HepG2 (cell line): ENCODE measurements around the gene TNP2. TPM values are rescaled to one million over a fixed set of nuclear protein-coding genes. Genes with fewer than 3 reads are reported as not detected.
A peak's percentile ranks its signal among the peaks of the same experiment; 100 is the strongest.

Experiments used
- CHD2 ChIP-seq: IDR thresholded peaks from 2 replicates; pipeline ENCODE4 v1.6.1; 2011; ENCODE audit warnings: low read depth, low read length, improper control_type of control experiment
- ESRRA ChIP-seq: sonication (generic); formaldehyde crosslinking; IDR thresholded peaks from 2 replicates; pipeline ENCODE4 v1.5.1; 2020; ENCODE audit warnings: mild to moderate bottlenecking, low read depth, missing genetic modification reagents
- ETV6 ChIP-seq: sonication (generic); formaldehyde crosslinking; conservative IDR thresholded peaks from 2 replicates; pipeline ENCODE4 v1.4.0; 2020; ENCODE audit warnings: missing genetic modification reagents
- GABPB1 ChIP-seq: IDR thresholded peaks from 2 replicates; pipeline ENCODE4 v1.6.1; 2016; ENCODE audit warnings: mild to moderate bottlenecking, missing genetic modification reagents, moderate library complexity, missing compliant biosample characterization
- GLI4 ChIP-seq: sonication (generic); formaldehyde crosslinking; IDR thresholded peaks from 2 replicates; pipeline ENCODE4 v1.5.1; 2020; ENCODE audit warnings: missing genetic modification reagents, mild to moderate bottlenecking, moderate library complexity, borderline replicate concordance
- HNRNPK ChIP-seq: fragments of 200-400 bp; formaldehyde crosslinking; IDR thresholded peaks from 2 replicates; pipeline ENCODE4 v1.6.1; 2018; ENCODE audit warnings: low read length, low read depth, moderate library complexity, mild to moderate bottlenecking; ENCODE audit not compliant: poor library complexity, severe bottlenecking
- SMARCE1 ChIP-seq: fragments of 450-650 bp; IDR thresholded peaks from 2 replicates; pipeline ENCODE4 v1.6.1; 2017; ENCODE audit warnings: borderline replicate concordance
- ZNF335 ChIP-seq: sonication (generic); formaldehyde crosslinking; IDR thresholded peaks from 2 replicates; pipeline ENCODE4 v1.4.0; 2020; ENCODE audit warnings: missing genetic modification reagents
- ZNF350 ChIP-seq: sonication (generic); formaldehyde crosslinking; IDR thresholded peaks from 2 replicates; pipeline ENCODE4 v1.4.0; 2020; ENCODE audit warnings: mild to moderate bottlenecking, low read depth, missing genetic modification reagents, borderline replicate concordance
- ZNF562 ChIP-seq: sonication (generic); formaldehyde crosslinking; IDR thresholded peaks from 2 replicates; pipeline ENCODE4 v1.8.0; 2022; ENCODE audit warnings: missing genetic modification reagents, borderline replicate concordance
- ZNF777 ChIP-seq: sonication (generic); formaldehyde crosslinking; IDR thresholded peaks from 2 replicates; pipeline ENCODE4 v1.4.0; 2020; ENCODE audit warnings: missing genetic modification reagents
- polyA plus RNA-seq, 8 experiments: library from polyadenylated mRNA; depleted of rRNA in 3 of 8; stranded (reverse) in 7 of 8; unstranded in 1 of 8; fragments of >200 nt; fragmentation: Illumina TruSeq in 4 of 8; extraction: Trizol in 4 of 8; gene quantifications; 2 replicates each; pipeline versions ENCODE4 v1.2.1 to v1.2.3, GENCODE V29; 2011 to 2016; ENCODE audit warnings: low read depth in 4 of 8, missing spikeins in 1 of 8, mixed read lengths in 1 of 8; ENCODE audit not compliant: insufficient read depth in 1 of 8
- total RNA-seq, 5 experiments: library from RNA; depleted of rRNA; stranded (reverse); fragments of >200 nt; fragmentation: Illumina TruSeq; extraction: Trizol; gene quantifications; 2 replicates each; pipeline ENCODE4 v1.2.3, GENCODE V29; 2016; ENCODE audit warnings: low read depth in 1 of 5
- TF ChIP-seq, protein P1 (sequence below): sonication (generic); formaldehyde crosslinking; IDR thresholded peaks from 2 replicates; pipeline ENCODE4 v1.4.0; 2020; ENCODE audit warnings: missing genetic modification reagents
- TF ChIP-seq, protein P2 (sequence below): sonication (generic); formaldehyde crosslinking; IDR thresholded peaks from 2 replicates; pipeline ENCODE4 v1.8.0; 2023; ENCODE audit warnings: mild to moderate bottlenecking, missing genetic modification reagents
- TF ChIP-seq, protein P3 (sequence below): sonication (generic); formaldehyde crosslinking; IDR thresholded peaks from 2 replicates; pipeline ENCODE4 v1.4.0; 2020; ENCODE audit warnings: missing genetic modification reagents
- TF ChIP-seq, protein P4 (sequence below): sonication (generic); formaldehyde crosslinking; IDR thresholded peaks from 2 replicates; pipeline ENCODE4 v1.4.0; 2020; ENCODE audit warnings: low read depth, mild to moderate bottlenecking, missing genetic modification reagents
- TF ChIP-seq, protein P5 (sequence below): IDR thresholded peaks from 2 replicates; pipeline ENCODE4 v1.6.1; 2016

The TNP2 gene
- total and polyA plus RNA-seq, 2 of the 13 experiments (the other 11 are each of a cell fraction or from before 2014, with no cell fraction given), result not detected

DNA sequence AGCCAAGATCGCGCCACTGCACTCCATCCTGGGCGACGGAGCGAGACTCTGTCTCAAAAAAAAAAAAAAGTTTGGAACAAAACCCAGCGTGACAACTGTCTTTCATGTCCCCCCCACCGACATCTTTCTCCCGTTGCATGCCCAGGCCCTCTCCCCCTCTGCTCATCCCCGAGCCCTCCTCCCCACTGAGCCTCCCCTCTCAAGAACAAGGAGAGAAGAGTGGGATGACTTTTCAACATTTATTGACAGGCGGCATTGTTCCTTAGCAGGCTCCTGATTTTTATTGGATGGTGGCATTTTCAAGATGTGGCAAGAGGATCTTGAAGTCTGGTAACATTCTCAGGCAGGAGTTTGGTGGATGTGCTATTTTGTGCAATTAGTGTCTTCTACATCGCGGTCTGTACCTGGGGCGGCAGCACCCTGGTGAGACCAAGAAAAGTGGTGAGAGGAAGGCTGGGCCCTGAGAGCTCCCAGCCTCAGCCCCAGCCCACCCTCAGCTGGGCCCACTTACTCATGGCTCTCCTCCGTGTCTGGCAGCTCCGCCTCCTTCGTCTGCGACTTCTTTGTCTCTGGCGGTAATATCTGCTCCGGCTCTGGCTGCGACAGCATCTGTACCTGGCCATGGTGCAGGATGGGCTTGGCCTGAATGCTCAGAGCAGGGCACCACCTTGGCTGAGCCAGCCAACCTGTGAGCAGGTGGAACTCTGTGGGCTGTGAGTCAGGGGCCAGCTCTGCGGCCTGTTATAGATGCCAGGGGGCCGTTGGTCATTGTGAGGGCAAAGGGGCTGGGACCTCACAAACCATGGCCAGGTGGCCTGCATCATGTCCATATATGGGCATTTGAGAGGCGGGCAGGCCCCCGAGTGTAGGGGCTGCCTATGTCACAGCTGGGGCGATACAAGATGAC, 11.7 kb upstream of the TNP2 start, which contains the start of gene PRM1 (continued):
- TF ChIP-seq, protein P1, sequence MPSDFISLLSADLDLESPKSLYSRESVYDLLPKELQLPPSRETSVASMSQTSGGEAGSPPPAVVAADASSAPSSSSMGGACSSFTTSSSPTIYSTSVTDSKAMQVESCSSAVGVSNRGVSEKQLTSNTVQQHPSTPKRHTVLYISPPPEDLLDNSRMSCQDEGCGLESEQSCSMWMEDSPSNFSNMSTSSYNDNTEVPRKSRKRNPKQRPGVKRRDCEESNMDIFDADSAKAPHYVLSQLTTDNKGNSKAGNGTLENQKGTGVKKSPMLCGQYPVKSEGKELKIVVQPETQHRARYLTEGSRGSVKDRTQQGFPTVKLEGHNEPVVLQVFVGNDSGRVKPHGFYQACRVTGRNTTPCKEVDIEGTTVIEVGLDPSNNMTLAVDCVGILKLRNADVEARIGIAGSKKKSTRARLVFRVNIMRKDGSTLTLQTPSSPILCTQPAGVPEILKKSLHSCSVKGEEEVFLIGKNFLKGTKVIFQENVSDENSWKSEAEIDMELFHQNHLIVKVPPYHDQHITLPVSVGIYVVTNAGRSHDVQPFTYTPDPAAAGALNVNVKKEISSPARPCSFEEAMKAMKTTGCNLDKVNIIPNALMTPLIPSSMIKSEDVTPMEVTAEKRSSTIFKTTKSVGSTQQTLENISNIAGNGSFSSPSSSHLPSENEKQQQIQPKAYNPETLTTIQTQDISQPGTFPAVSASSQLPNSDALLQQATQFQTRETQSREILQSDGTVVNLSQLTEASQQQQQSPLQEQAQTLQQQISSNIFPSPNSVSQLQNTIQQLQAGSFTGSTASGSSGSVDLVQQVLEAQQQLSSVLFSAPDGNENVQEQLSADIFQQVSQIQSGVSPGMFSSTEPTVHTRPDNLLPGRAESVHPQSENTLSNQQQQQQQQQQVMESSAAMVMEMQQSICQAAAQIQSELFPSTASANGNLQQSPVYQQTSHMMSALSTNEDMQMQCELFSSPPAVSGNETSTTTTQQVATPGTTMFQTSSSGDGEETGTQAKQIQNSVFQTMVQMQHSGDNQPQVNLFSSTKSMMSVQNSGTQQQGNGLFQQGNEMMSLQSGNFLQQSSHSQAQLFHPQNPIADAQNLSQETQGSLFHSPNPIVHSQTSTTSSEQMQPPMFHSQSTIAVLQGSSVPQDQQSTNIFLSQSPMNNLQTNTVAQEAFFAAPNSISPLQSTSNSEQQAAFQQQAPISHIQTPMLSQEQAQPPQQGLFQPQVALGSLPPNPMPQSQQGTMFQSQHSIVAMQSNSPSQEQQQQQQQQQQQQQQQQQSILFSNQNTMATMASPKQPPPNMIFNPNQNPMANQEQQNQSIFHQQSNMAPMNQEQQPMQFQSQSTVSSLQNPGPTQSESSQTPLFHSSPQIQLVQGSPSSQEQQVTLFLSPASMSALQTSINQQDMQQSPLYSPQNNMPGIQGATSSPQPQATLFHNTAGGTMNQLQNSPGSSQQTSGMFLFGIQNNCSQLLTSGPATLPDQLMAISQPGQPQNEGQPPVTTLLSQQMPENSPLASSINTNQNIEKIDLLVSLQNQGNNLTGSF, result no peak
- TF ChIP-seq ESRRA (no peak), ZNF777 (CRISPR knock-in tag) (peak; percentile 20; the same call in 1 of the 2 replicates), GABPB1 (CRISPR knock-in tag) (no peak), ETV6 (CRISPR knock-in tag) (no peak), CHD2 (no peak), SMARCE1 (no peak), ZNF335 (no peak), ZNF350 (CRISPR knock-in tag) (peak; percentile 23; the same call in 1 of the 2 replicates), GLI4 (CRISPR knock-in tag) (no peak), HNRNPK (no peak), ZNF562 (CRISPR knock-in tag) (no peak)
- TF ChIP-seq, protein P2, sequence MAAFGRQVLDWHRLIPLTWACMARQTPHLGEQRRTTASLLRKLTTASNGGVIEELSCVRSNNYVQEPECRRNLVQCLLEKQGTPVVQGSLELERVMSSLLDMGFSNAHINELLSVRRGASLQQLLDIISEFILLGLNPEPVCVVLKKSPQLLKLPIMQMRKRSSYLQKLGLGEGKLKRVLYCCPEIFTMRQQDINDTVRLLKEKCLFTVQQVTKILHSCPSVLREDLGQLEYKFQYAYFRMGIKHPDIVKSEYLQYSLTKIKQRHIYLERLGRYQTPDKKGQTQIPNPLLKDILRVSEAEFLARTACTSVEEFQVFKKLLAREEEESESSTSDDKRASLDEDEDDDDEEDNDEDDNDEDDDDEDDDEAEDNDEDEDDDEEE (CRISPR knock-in tag), result no peak
- TF ChIP-seq, protein P3, sequence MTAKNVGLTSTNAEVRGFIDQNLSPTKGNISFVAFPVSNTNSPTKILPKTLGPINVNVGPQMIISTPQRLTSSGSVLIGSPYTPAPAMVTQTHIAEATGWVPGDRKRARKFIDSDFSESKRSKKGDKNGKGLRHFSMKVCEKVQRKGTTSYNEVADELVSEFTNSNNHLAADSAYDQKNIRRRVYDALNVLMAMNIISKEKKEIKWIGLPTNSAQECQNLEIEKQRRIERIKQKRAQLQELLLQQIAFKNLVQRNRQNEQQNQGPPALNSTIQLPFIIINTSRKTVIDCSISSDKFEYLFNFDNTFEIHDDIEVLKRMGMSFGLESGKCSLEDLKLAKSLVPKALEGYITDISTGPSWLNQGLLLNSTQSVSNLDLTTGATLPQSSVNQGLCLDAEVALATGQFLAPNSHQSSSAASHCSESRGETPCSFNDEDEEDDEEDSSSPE (CRISPR knock-in tag), result no peak
- TF ChIP-seq, protein P4, sequence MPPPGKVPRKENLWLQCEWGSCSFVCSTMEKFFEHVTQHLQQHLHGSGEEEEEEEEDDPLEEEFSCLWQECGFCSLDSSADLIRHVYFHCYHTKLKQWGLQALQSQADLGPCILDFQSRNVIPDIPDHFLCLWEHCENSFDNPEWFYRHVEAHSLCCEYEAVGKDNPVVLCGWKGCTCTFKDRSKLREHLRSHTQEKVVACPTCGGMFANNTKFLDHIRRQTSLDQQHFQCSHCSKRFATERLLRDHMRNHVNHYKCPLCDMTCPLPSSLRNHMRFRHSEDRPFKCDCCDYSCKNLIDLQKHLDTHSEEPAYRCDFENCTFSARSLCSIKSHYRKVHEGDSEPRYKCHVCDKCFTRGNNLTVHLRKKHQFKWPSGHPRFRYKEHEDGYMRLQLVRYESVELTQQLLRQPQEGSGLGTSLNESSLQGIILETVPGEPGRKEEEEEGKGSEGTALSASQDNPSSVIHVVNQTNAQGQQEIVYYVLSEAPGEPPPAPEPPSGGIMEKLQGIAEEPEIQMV, result 0 out of 2 replicates have a peak, but pooled peaks have one; percentile 48
- TF ChIP-seq, protein P5, sequence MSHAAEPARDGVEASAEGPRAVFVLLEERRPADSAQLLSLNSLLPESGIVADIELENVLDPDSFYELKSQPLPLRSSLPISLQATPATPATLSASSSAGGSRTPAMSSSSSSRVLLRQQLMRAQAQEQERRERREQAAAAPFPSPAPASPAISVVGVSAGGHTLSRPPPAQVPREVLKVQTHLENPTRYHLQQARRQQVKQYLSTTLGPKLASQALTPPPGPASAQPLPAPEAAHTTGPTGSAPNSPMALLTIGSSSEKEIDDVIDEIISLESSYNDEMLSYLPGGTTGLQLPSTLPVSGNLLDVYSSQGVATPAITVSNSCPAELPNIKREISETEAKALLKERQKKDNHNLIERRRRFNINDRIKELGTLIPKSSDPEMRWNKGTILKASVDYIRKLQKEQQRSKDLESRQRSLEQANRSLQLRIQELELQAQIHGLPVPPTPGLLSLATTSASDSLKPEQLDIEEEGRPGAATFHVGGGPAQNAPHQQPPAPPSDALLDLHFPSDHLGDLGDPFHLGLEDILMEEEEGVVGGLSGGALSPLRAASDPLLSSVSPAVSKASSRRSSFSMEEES (CRISPR knock-in tag), result no peak
